Head of caudate nucleus (tissue), 42 donors: ENCODE data around the gene B3GAT1.

ENCODE experiments used
- DNase-seq, 42 donors: peaks; one replicate each; pipeline versions ENCODE4 v3.0.0 to v3.0.0-alpha.2; 2020 to 2021; ENCODE audit warnings: mixed read lengths in 7 of 42
- intact Hi-C: fragments of 100-400 bp; cut with DNase I; formaldehyde crosslinking; loops from one replicate; pipeline ENCODE4 v1.15.0; 2022

B3GAT1 gene

DNA sequence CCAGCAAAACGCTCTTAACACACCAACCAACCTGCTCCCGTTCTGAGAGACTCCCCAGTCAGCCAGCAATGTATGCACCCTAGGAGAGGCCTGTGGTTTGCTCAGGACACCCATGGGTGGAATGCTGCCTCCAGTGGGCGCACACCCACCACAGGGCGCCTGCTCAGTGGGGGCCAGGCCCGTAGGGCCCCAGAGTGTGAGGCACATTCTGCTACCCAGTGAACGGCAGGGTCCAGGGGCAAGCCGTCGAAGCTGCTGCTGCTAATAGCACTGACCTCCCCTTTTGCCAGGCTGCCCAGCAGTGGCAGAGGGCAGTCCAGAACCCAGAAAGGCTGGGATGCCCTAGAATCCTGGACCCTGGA lies 12.8 kb downstream of the B3GAT1 start:
- no peak for DNase-seq
- intact Hi-C loops, result loop anchor here (10.0 kb wide), 1 partner anchor 236 kb away; no protein-coding TSS in a partner anchor

DNA sequence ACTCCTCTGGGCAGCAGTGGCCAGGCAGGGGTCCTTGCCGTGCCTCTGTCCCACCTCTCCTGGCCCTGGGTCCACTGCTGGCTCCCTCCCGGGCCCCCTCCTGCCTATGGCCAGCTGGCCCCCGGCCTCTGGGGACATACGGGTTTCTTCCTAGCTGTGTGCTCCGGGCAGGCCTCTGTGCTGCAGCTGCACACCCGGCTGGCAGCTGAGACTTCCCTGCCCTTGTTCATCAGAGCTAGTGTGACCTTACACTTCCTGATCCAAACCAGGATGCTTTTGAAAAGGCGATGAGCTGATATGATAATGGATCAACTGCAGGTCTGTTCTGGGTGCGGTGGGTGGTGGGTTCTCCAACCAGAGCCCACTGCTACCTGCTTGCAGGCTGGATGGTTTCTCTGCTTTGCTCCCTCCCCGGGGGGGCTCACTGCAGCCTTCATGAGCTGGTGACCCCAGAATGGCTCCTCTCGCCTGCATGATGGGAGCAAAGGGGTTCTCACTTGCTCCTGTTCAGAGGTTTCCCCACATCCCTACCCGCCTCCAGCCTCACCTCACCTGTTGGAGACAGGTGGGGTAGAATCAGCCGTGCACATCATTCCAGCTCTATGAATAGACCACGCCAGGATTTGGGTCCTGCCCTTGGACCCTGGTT lies 13.3 kb downstream of the B3GAT1 start:
- peak in 34 of 42 donors; percentile 46 to 83 (median 64) for DNase-seq
- intact Hi-C loops, result loop anchor here (10.0 kb wide), 1 partner anchor 236 kb away; no protein-coding TSS in a partner anchor

DNA sequence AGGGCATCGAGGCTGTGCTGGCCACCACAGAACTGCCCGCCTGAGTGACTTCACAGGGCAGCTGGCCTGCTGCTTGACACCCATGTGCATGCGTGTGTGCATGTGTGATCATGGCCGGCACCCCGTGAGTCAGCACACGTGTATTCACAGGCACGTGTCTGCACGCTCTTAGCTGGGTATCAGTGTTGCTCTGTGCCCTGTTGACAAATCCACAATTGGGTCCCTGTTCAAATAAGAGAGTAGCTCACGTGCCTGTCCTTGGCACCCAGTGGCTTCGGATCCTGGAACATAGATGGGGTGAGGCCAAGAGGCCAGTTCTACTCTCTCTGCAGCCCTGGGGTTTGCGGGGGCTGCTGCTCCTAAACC lies 14.0 kb downstream of the B3GAT1 start:
- DNase-seq, result peak in 41 of 42 donors; percentile 41 to 94 (median 77)
- intact Hi-C loops, result loop anchor here (10.0 kb wide), 1 partner anchor 237 kb away; no protein-coding TSS in a partner anchor

DNA sequence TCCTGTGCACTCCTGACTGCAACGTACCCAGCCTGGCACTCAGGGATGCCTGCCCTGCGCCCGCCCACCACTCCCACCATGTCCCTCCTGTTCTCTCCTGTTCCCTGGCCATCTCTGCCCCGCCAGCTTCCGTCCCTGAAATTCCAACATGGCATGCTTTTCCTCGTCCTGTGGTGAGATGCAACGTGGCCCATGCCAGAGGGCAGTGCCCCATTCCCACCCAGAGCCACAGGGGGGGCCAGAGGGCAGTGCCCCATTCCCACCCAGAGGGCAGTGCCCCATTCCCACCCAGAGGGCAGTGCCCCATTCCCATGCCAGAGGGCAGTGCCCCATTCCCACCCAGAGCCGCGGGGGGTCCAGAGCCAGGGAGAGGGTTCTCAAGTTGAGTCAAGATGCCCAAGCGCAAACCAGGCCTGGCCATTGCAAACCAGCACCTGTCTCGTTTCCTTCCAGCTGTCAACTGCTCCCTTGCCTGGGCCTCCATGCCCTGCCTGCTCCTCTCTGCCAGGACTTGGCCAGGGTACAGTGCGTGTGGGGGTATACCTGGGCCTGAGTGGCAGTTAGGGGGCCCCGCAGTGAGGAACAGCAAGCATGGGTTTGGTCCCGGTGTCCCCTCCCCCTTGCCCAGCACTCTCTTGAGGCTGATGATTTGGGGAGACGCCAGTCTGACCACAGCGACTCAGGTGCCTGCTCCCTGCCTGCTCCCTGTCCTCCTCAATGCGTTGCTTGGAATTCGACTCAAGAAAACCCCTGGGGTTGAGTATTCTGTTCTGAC lies 14.6 kb downstream of the B3GAT1 start:
- no peak for DNase-seq
- intact Hi-C loops, result loop anchor here (10.0 kb wide), 1 partner anchor 237 kb away; no protein-coding TSS in a partner anchor

DNA sequence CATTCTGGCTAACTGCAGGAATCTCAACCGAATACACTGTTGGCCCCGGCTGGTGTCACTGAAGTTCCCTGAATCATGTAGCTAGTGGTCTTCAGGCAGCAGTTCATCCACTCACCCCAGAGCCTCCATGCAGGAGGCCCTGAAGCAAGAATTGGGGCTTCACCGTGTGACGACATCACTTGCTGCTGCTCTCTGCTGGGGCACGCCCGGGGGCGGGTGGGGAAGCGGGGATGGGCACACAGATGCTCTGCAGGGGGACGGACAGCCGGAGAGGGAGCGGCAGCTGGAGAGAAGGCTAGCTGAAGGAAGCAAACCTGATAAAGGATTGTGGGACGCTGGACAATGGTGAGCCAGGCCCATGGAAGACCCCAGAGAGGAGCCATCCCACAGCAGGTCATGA lies 17.0 kb downstream of the B3GAT1 start:
- intact Hi-C loops, result loop anchor here (10.0 kb wide), 1 partner anchor 240 kb away; no protein-coding TSS in a partner anchor
- DNase-seq, result no peak

DNA sequence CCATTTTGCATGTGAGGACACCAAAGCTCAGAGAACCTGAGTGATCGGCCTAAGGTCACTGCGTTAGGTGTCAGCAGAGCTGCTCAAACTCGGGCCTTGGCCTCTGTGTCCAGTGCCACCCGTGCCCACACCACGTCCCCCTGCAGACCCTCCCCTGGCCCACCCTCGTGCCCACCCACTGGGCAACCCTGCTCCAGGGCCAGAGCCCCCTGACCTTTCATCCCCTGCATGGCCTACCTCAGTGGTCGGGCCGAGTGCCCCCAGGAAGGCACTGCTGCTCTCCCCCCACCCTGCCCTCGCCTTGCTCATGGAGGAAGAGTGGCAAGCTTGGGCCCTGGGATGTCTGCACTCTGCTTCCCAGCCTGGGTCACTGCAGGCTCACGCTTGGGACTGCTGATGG lies 17.7 kb downstream of the B3GAT1 start:
- intact Hi-C loops, result loop anchor here (10.0 kb wide), 1 partner anchor 240 kb away; no protein-coding TSS in a partner anchor
- DNase-seq, result no peak

DNA sequence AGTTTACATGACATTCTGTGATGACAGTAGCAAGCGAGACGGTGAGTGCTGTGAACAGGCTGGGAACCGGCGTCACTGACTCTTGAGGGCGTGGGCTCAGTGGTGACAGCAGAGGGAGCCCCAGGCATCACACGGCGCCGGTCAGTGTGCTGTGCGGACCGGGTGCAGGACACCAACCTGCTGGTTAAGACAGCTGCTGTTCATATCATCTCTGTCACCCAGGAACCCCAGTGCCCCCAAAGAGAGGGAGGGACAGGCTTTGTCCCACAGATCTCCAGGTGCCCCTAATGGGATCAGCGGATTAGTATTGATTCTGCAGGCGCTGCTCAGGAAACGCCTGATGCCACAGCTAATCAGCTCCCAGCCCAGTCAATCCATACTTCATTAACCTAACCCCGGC lies 18.4 kb downstream of the B3GAT1 start:
- DNase-seq, result peak in 39 of 42 donors; percentile 43 to 87 (median 70)
- intact Hi-C loops, result loop anchor here (10.0 kb wide), 1 partner anchor 241 kb away; no protein-coding TSS in a partner anchor

DNA sequence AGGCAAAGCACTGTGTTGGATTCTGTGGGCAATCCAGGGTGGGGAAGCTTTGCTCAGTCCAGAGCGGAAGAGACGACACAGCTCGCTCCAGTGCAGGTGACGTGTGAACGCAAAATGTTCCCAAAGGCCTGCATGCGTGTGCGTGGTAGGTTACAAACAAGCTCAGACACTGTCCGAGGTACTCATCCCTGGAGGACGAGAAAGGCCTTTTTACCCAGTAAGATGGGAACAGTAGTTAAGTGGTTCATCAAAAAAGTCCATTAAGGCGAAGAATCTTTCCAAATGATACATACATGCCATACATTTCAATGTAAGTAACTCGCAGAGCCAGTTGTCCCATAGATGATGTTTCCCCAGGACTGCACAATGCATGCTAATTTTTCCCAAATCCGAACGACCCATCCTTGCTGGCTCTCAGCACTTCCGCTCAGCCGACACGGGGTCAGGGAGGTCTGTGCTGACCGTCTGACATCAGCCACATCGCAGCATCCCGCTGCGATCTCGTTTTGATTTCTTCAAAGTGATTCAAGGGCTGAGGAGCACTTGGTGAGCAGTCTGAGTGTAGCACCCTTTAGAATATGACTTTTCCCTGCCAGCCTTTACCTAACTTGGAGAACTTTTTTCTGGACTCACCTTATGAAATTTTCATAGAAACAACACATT lies 19.0 kb downstream of the B3GAT1 start:
- no peak for DNase-seq
- intact Hi-C loops, result loop anchor here (10.0 kb wide), 1 partner anchor 242 kb away; no protein-coding TSS in a partner anchor

DNA sequence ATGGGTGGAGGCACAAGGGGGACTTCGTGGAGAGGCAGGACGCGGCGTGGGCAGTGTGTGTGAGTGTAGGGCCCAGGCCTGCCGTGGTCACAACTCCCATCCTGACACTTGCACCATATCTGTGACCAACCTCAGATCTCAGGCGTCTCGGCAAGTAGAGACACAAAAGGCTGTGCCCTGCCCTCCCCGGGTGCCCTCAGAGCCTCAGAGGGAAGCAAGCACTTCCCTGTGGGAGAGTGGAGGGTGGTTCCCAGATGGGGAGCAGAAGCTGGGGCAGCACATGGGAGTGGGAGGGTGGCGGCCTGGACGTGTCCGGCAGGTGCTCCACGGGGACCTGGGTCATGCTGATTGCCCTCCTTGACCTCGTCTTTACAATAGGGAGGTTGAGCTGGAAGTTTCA lies 20.4 kb downstream of the B3GAT1 start:
- intact Hi-C loops, result loop anchor here (10.0 kb wide), 1 partner anchor 243 kb away; no protein-coding TSS in a partner anchor
- no peak for DNase-seq

DNA sequence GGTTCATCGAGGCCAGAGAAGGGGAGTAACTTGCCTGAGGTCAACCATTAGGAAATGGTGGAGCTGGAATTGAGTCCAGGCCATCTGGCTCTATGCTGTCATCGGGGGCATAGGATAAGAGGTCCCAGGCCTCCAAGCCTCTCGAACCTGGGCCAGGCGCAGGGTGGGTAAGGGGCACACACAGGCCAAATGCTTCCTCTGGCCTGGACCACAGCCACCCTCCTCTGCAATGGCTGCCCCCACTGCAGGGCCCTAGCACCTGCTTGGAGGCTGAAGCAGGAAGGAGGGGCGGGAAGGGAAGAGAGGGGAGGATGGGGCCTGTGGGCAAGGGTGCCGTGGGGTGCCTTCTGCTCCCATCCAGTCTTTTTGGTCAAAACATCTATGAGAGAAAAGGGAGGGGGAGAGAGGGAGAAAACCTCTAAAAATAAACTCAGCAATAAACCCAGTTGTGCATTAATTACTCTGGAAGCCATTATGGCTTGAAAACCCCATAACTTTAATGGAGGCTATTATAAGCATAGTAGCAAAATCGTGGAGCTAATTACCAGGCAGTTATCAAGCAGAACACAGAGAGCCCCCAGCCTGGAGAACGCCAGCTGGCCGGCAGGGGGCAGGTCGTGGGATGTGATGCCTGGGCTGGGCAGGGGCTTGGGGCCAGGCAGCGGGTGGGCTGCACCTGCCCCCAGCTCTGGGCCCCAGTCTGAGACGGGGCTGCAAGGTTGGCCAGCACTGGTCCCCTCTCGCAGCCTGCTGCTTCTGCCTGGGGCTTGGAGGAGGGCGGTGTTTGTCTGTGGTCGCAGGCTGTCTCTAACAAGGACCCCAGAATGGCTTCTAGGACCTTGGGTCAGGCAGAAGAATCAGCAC lies 21.1 kb downstream of the B3GAT1 start:
- DNase-seq, result no peak
- intact Hi-C loops, result loop anchor here (10.0 kb wide), 1 partner anchor 244 kb away; no protein-coding TSS in a partner anchor

DNA sequence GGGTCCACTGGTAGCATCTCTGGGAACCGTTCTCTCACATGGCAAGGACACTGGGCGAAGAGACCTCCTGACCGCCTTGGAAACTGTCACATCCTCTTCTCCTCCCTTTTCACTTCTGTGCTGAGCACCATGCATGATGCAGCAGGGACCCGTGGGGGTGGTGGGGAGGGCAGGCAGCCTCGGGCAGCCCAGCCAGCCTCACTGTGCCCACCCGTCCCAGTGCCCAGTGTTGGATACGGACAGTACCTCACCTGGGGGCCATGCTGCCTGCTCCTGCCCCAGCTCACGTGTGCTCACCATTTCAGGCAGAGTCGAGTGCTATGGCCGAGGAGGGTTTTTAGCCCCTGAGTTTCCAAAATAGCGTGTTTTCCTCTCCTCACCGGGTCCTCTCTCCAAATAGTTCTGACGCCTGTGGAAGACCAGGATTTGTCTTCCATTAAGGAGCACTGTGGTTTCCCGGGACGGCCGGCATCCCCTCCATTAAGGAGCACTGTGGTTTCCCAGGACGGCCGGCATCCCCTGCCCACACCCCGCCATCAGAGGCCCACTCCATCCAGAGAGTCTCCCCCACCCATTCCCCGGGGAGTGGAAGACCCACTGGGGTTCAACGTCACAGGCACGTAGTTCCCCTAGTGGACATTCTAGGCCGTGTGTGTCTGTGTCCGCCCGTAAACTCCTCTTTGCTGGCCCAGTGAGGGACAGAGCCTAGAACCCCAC lies 22.4 kb downstream of the B3GAT1 start:
- no peak for DNase-seq
- intact Hi-C loops, result loop anchor here (10.0 kb wide), 1 partner anchor 245 kb away; no protein-coding TSS in a partner anchor

DNA sequence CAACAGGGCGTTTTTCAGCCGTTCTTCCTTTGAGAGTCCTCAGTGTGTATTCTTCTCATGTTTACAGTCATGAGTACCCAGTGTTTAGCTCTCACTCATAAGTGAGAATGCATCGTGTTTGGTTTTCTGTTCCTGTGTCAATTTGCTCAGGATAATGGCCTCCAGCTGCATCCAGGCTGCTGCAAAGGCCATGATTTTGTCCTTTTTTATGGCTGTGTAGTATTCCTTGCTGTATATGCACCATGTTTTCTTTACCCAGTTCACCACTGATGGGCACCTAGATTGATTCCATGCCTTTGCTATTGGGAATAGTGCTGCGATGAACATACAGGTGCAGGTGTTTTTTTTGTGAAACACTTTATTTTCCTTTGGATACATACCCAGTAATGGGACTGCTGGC lies 23.5 kb downstream of the B3GAT1 start:
- DNase-seq, result no peak
- intact Hi-C loops, result no loop called here

DNA sequence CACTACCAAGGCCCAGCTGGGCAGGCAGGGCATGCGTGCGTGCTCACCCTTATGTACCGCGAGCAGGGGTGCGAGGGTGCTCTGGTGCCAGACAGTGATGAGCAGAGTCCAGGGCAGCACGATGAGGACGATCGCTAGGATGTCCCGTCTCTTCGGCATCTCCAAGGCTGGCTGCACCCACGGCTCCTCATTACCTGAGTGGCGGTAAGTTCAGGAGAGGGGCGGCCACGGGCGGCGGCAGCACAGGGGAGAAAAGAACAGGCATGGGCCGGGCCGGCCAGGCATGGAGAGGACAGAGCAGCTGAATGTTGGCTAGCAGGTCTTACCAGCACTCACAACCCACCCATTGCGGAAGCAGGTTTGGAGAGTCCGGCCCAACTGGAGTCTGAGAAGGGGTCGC lies 24.5 kb downstream of the B3GAT1 start:
- no peak for DNase-seq
- intact Hi-C loops, result no loop called here

DNA sequence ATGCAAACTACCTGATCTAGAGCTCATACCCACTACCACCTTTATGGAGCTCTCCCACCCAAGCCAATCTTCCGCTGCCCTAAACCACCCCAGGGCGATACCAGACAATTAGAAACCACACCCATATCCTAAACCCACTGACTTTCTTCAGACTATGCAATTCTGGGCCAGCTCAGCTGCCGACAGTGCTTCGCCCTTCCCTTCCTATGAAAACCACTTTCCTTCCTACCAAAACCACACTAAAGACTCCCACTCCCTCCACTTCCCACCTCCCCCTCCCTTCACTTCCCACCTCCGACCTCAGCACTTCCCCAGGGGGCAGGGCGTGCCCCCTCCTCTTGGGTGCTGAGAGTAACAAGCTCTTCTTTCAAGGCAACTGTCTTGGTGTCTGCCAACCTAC lies 25.1 kb downstream of the B3GAT1 start:
- intact Hi-C loops, result no loop called here
- DNase-seq, result no peak

DNA sequence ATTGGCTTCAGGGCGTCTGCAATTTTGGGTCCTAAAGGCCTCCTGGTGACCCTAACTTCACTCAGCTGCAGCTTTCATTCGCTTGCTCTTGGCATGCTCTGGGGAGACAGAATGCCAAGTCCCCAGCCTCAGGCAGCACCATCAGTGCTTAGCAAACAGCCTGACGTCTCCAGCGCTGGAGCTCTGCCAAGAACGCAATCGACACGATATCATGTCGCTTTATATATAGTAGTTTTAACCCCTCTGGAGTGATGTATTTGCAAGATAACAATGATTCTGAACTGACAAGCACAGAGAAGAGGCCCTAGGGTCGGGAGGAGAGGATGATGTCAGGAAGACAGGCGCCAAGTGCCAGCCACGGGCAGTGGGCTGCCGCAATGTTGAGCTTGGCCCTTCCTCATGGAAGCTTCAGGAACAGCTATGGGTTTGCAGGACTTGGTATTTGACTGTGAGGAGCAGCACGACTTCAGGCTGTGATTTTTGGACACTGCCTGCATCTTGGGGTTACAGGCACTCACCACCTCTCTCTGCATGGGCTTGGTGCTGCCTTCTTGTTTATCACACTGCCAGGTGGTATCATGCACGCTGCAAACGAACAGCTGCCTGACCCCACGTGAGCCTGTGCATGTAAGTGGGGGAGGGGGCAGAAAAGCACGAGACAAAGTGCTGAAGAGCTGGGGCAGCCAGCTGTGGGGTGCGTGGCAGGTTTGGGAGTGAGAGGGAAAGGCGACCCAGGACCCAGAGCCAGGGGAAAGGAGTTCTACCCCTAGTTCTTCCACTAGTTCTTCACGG lies 26.1 kb downstream of the B3GAT1 start:
- intact Hi-C loops, result no loop called here
- peak in 41 of 42 donors; percentile 33 to 85 (median 63) for DNase-seq

DNA sequence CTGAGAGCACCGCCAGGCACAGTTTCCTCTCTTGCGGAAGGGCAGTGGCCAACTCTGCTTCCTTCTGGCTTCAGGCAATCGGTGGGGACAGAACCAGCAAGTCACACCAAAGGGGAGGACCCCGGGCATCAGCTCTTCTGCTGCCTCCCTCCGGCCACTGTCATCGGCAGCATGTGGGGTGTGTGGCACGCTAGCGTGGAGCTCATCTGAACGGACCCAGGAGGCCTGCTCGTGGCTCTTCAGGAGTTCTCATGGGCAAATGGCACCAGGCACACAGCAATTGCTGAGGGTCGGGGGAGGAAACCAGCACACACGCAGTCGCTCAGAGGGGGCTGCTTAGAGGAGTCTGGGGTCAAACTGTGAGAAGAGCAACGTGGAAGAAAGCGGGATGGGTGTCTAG lies 26.9 kb downstream of the B3GAT1 start:
- intact Hi-C loops, result no loop called here
- DNase-seq, result no peak

DNA sequence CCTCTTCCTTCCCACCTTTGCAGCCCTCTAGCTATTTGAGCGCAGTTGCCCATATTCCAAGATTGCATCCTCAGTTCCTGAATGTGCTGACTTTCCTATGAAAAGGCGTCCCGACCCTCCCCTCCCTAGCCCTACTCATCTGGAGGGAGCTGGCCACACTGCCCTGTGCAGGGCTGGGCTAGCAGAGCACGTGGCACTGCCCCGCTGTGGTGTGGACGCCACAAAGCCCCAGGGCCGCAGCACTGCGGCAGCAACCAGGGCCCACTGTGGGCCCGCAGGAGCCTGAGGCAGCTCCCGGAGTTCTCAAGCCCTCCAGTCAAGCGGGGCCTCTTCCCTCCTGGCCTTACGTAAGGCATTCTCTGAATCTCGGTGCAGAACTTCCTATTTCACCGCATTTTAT lies 27.6 kb downstream of the B3GAT1 start:
- DNase-seq, result no peak
- intact Hi-C loops, result no loop called here
